Astrocyte (in vitro differentiated cells and primary cell): ENCODE results near the gene KLC4. TPM values are rescaled to one million over a fixed set of nuclear protein-coding genes. Genes with fewer than 3 reads are reported as not detected.

Experiments
- DNase-seq: peaks from one replicate; pipeline ENCODE4 v3.0.0-alpha.2; 2010; ENCODE audit warnings: low read depth
- FAIRE-seq: peaks from 2 replicates; lab custom pipeline; 2011; peaks lifted over from hg19 to GRCh38; lab: Jason Lieb, UNC
- H2AFZ ChIP-seq: 2 replicates; pipeline ENCODE4 v1.6.0; 2012; ENCODE audit warnings: low read depth, low read length, inconsistent platforms
- H3K27ac ChIP-seq: 2 replicates; pipeline ENCODE4 v1.5.1; 2011; ENCODE audit warnings: low read depth, low read length, inconsistent platforms
- H3K27me3 ChIP-seq: 2 replicates; pipeline ENCODE4 v1.6.0; 2011; ENCODE audit warnings: low read length, inconsistent platforms; ENCODE audit not compliant: insufficient read depth
- H3K36me3 ChIP-seq: 2 replicates; pipeline ENCODE4 v1.5.1; 2011; ENCODE audit warnings: low read length, inconsistent platforms; ENCODE audit not compliant: insufficient read depth
- H3K4me1 ChIP-seq: 2 replicates; pipeline ENCODE4 v1.5.1; 2011; ENCODE audit warnings: low read length, inconsistent platforms; ENCODE audit not compliant: insufficient read depth
- H3K4me2 ChIP-seq: 2 replicates; pipeline ENCODE4 v1.6.0; 2012; ENCODE audit warnings: low read length, inconsistent platforms
- H3K4me3 ChIP-seq: 2 replicates; pipeline ENCODE4 v1.5.1; 2011; ENCODE audit warnings: low read depth, mild to moderate bottlenecking, low read length, inconsistent platforms; ENCODE audit not compliant: insufficient read depth
- H3K79me2 ChIP-seq: 2 replicates; pipeline ENCODE4 v1.6.0; 2012; ENCODE audit warnings: mild to moderate bottlenecking, low read length, inconsistent platforms; ENCODE audit not compliant: insufficient read depth
- H3K9ac ChIP-seq: 2 replicates; pipeline ENCODE4 v1.6.0; 2012; ENCODE audit warnings: mild to moderate bottlenecking, low read length, inconsistent platforms
- H3K9me3 ChIP-seq: 2 replicates; pipeline ENCODE4 v1.5.1; 2012; ENCODE audit warnings: low read depth, mild to moderate bottlenecking, low read length, inconsistent platforms; ENCODE audit not compliant: insufficient read depth
- H4K20me1 ChIP-seq: 2 replicates; pipeline ENCODE4 v1.6.0; 2012; ENCODE audit warnings: low read length, inconsistent platforms; ENCODE audit not compliant: insufficient read depth
- H3K27ac Mint-ChIP-seq: one replicate; pipeline ENCODE4 v1.8.0; 2021; ENCODE audit warnings: mild to moderate bottlenecking, mixed read lengths; ENCODE audit not compliant: unreplicated experiment
- H3K27me3 Mint-ChIP-seq: one replicate; pipeline ENCODE4 v1.8.0; 2021; ENCODE audit warnings: low read depth, mixed read lengths; ENCODE audit not compliant: unreplicated experiment
- H3K36me3 Mint-ChIP-seq: one replicate; pipeline ENCODE4 v1.8.0; 2021; ENCODE audit warnings: low read depth, mixed read lengths; ENCODE audit not compliant: unreplicated experiment
- H3K4me1 Mint-ChIP-seq: one replicate; pipeline ENCODE4 v1.8.0; 2021; ENCODE audit warnings: low read depth, mixed read lengths; ENCODE audit not compliant: unreplicated experiment
- H3K4me3 Mint-ChIP-seq: one replicate; pipeline ENCODE4 v1.8.0; 2021; ENCODE audit warnings: mild to moderate bottlenecking, moderate library complexity, mixed read lengths; ENCODE audit not compliant: unreplicated experiment
- H3K9me3 Mint-ChIP-seq: one replicate; pipeline ENCODE4 v1.8.0; 2021; ENCODE audit warnings: mild to moderate bottlenecking, mixed read lengths; ENCODE audit not compliant: unreplicated experiment
- EZH2 ChIP-seq: IDR thresholded peaks from 2 replicates; pipeline ENCODE4 v1.6.1; 2012; ENCODE audit warnings: mild to moderate bottlenecking, low read length, inconsistent platforms; ENCODE audit not compliant: insufficient read depth
- total RNA-seq: library from RNA; stranded (reverse); gene quantifications from 2 replicates; pipeline ENCODE4 v1.2.1, GENCODE V29; 2021
- TF ChIP-seq, protein P1 (sequence below): IDR thresholded peaks from 2 replicates; pipeline ENCODE4 v1.5.1; 2011; ENCODE audit warnings: low read depth, mild to moderate bottlenecking, inconsistent platforms, low read length, moderate library complexity; ENCODE audit not compliant: insufficient read depth

KLC4 gene
- total RNA-seq, 1 donor from 2014 or later, result 35.4 TPM

DNA sequence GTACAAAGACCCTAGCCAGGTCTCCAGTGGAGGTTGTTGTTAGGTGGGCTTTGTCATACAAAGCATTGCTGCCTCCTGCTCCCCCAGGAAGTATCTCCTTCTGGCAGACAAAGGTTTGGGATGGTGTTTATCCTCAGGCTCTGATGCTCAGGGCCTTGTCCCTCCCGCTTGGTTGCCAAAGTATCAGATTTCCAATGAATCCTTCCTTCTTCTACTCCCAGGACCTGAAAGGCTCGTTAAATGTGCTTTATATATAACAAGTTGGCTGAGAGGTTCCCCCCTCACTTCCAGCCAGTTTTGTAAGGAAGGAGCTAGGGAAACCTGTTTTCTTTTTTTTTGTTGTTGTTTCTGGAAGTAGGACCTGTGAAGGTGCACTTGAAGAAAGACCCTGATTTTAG is 31.1 kb downstream of the KLC4 start:
- Histone ChIP-seq H3K4me3 (no peak overlapping the region), H3K9me3 (no peaks in the 10 kb centered on the region), H4K20me1 (peaks cover 79% of the 10 kb centered on the region), H3K4me2 (peak overlapping the region; percentile 39), H3K79me2 (peaks cover 96% of the 10 kb centered on the region), H3K4me1 (peaks cover 38% of the 10 kb centered on the region), H2AFZ (no peak overlapping the region), H3K27ac (peak overlapping the region; percentile 20), H3K27me3 (no peaks in the 10 kb centered on the region), H3K36me3 (no peaks in the 10 kb centered on the region), H3K9ac (peak overlapping the region; percentile 42)
- H3K27ac Mint-ChIP-seq, result peak overlapping the region; percentile 90
- no peaks in the 10 kb centered on the region for H3K9me3 Mint-ChIP-seq
- TF ChIP-seq, protein P1, sequence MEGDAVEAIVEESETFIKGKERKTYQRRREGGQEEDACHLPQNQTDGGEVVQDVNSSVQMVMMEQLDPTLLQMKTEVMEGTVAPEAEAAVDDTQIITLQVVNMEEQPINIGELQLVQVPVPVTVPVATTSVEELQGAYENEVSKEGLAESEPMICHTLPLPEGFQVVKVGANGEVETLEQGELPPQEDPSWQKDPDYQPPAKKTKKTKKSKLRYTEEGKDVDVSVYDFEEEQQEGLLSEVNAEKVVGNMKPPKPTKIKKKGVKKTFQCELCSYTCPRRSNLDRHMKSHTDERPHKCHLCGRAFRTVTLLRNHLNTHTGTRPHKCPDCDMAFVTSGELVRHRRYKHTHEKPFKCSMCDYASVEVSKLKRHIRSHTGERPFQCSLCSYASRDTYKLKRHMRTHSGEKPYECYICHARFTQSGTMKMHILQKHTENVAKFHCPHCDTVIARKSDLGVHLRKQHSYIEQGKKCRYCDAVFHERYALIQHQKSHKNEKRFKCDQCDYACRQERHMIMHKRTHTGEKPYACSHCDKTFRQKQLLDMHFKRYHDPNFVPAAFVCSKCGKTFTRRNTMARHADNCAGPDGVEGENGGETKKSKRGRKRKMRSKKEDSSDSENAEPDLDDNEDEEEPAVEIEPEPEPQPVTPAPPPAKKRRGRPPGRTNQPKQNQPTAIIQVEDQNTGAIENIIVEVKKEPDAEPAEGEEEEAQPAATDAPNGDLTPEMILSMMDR, result no peak
- TF ChIP-seq EZH2, result no peak
- DNase-seq (no peak), FAIRE-seq (no peak)
- peaks cover 71% of the 10 kb centered on the region for H3K4me1 Mint-ChIP-seq
- H3K4me3 Mint-ChIP-seq, result peak overlapping the region; percentile 55
- H3K36me3 Mint-ChIP-seq, result peaks cover 9% of the 10 kb centered on the region
- no peaks in the 10 kb centered on the region for H3K27me3 Mint-ChIP-seq

DNA sequence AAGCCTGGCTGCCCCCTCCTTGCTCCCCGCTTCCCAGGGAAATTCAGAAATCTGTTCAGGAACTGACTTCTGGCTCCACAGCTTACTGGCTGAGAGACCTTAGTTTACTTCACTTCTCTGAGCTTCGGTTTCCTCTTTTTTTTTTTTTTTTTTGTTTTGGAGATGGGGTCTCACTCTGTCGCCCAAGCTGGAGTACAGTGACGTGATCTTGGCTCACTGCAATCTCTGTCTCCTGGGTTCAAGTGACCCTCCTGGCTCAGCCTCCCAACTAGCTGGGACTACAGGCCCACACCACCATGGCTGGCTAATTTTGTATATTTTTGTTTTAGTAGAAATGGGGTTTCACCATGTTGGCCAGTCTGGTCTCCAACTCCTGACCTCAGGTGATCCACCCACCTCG is 31.6 kb downstream of the KLC4 start:
- peak overlapping the region; percentile 50 for H3K4me3 Mint-ChIP-seq
- DNase-seq (no peak), FAIRE-seq (no peak)
- no peak for TF ChIP-seq EZH2
- TF ChIP-seq, protein P1, result no peak
- no peaks in the 10 kb centered on the region for H3K9me3 Mint-ChIP-seq
- no peak overlapping the region for H3K27ac ChIP-seq
- H3K79me2 ChIP-seq, result peaks cover 96% of the 10 kb centered on the region
- no peak overlapping the region for H2AFZ ChIP-seq
- H3K9ac ChIP-seq, result peak overlapping the region; percentile 42
- H3K27me3 ChIP-seq, result no peaks in the 10 kb centered on the region
- no peak overlapping the region for H3K4me3 ChIP-seq
- peaks cover 7% of the 10 kb centered on the region for H3K36me3 Mint-ChIP-seq
- H3K4me2 ChIP-seq, result peak overlapping the region; percentile 39
- H3K4me1 Mint-ChIP-seq, result peaks cover 74% of the 10 kb centered on the region
- no peaks in the 10 kb centered on the region for H3K9me3 ChIP-seq
- H4K20me1 ChIP-seq, result peaks cover 81% of the 10 kb centered on the region
- no peaks in the 10 kb centered on the region for H3K27me3 Mint-ChIP-seq
- peaks cover 43% of the 10 kb centered on the region for H3K4me1 ChIP-seq
- H3K27ac Mint-ChIP-seq, result peak overlapping the region; percentile 90
- no peaks in the 10 kb centered on the region for H3K36me3 ChIP-seq

DNA sequence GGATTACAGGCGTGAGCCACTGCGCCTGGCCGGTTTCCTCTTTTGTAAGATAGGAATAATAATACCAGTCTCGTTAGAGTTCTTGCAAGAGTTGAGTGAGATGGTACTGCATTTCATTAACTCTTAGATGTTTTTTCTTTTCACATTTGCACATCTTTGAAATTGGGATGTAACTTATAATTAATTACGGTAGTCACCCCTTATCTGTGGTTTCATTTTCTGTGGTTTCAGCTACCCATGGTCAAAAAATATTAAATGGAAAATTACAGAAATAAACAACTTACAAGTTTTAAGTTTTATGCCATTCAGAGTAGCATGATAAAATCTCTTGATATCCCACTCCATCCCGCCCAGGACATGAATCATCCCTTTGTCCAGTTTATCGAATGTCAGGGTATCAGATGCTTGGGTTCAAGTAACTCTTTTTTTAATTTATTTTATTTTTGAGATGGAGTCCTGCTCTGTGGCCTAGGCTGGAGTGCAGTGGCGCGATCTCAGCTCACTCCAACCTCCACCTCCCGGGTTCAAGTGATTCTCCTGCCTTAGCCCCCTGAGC is 32.1 kb downstream of the KLC4 start:
- H3K4me3 Mint-ChIP-seq, result peak overlapping the region; percentile 50
- H3K36me3 Mint-ChIP-seq, result peaks cover 6% of the 10 kb centered on the region
- no peaks in the 10 kb centered on the region for H3K36me3 ChIP-seq
- no peaks in the 10 kb centered on the region for H3K9me3 ChIP-seq
- H4K20me1 ChIP-seq, result peaks cover 81% of the 10 kb centered on the region
- no peaks in the 10 kb centered on the region for H3K27me3 Mint-ChIP-seq
- H3K4me1 Mint-ChIP-seq, result peaks cover 73% of the 10 kb centered on the region
- no peak overlapping the region for H3K4me3 ChIP-seq
- no peak overlapping the region for H3K4me2 ChIP-seq
- no peak overlapping the region for H3K9ac ChIP-seq
- H3K27ac ChIP-seq, result no peak overlapping the region
- no peak overlapping the region for H2AFZ ChIP-seq
- no peaks in the 10 kb centered on the region for H3K9me3 Mint-ChIP-seq
- FAIRE-seq, result no peak
- H3K79me2 ChIP-seq, result peaks cover 96% of the 10 kb centered on the region
- DNase-seq, result no peak
- H3K27ac Mint-ChIP-seq, result no peak overlapping the region
- H3K27me3 ChIP-seq, result no peaks in the 10 kb centered on the region
- TF ChIP-seq, protein P1, result no peak
- no peak for TF ChIP-seq EZH2
- H3K4me1 ChIP-seq, result peaks cover 48% of the 10 kb centered on the region
